ENCODE results near the gene HLA-DPA1.

- TF ChIP-seq POLR2A (IDR thresholded peaks at IDR 0.05), result no peak
- TF ChIP-seq CTCF (IDR thresholded peaks at IDR 0.05), result no peak
Measured at GRCh38 chr6:33023536-33023935, 49.9 kb downstream of the HLA-DPA1 start.
